HG03457 (cell line): ENCODE results near the gene TRAPPC2.
"Not testable (repeated sequence)": the region's sequence is repeated elsewhere in the genome, so short reads cannot be mapped to it uniquely, and the experiment has no call there.

Source experiments
- ATAC-seq: cut with Tn5 transposase; IDR thresholded peaks from one replicate; pipeline ENCODE4 v1.9.1; 2021; ENCODE audit warnings: moderate number of reproducible peaks; ENCODE audit not compliant: unreplicated experiment

TRAPPC2 gene

GRCh38 chrX:13699183-13699826 is 35.1 kb downstream of the TRAPPC2 start:
- ATAC-seq, result no peak

GRCh38 chrX:13698432-13698831 is 36.0 kb downstream of the TRAPPC2 start:
- no peak for ATAC-seq

GRCh38 chrX:13697976-13698375 is 36.4 kb downstream of the TRAPPC2 start:
- no peak for ATAC-seq

GRCh38 chrX:13697455-13697854 is 37.0 kb downstream of the TRAPPC2 start:
- peak; percentile 42 for ATAC-seq

GRCh38 chrX:13695601-13696115 is 38.8 kb downstream of the TRAPPC2 start:
- no peak for ATAC-seq

DNA sequence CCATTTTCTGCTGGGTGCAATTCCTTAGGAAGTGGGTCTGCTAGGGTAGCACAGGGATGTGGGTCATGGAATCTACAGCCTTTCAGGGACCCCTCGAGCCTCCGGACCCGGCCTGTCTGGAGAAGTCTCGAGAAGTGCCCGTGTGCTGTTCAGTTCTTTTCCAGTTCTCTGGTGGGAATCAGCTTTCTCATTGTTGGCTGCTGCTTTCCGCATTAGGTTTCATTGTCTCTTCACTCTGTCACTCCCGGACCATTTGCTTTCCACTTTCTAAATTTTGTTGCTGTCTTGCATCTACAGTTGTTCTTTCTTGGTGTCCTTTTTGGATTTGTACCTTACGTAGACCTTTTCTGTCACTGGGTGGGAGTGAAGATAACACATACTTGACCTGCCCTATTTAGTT is 39.4 kb downstream of the TRAPPC2 start:
- no peak for ATAC-seq

- no peak for ATAC-seq
These were observed 40.1 kb downstream of the TRAPPC2 start for GRCh38 chrX:13694359-13694758.

- no peak for ATAC-seq
These were observed 41.0 kb downstream of the TRAPPC2 start for GRCh38 chrX:13693341-13693961.

GRCh38 chrX:13692771-13693231 is 41.6 kb downstream of the TRAPPC2 start:
- ATAC-seq, result no peak

DNA sequence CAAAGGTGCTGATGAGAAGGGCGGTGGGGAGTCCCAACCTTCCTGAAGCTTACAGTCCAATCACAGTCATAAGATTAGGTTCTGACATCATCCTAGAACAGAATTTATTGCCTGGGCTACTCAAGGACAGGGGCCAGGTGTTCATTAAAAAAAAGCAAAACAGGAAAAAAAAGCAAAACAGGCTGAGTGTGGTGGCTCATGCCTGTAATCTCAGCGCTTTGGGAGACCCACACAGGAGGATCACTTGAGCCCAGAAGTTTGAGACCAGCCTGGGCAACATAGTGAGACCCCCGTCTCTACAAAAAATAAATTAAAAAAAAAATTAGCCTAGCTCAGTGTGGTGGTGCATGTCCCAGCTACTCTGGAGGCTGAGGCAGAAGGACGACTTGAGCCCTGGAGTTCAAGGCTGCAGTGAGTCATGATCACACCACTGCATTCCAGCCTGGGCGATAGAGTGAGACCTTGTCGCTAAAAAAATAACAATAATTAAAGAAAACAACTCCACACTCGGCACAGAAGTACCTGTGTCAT is 42.5 kb downstream of the TRAPPC2 start:
- ATAC-seq, result no peak

GRCh38 chrX:13690836-13691235 is 43.6 kb downstream of the TRAPPC2 start:
- no peak for ATAC-seq

DNA sequence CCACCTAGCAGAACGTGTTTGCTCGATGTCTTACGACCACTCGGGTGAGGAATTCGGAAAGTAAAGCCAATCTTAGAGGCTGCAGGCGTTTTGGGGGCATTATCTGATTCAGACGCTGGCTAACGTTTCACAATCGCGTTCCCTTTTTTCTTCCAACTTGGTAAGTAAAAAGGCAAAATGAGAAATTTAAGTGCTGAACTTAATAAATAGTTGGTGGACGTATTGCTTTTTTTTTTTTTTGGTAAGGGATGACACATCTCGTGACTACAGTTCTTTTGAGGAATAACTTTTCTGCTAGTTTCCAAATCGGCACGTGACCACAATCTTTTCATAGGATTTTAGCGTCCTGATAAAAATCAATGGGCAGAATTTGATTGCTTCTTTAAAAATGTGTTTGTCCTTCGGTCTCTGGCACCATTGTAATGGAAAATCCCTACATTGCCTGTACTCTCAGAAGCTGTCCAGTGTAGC is 44.6 kb downstream of the TRAPPC2 start:
- ATAC-seq, result no peak

DNA sequence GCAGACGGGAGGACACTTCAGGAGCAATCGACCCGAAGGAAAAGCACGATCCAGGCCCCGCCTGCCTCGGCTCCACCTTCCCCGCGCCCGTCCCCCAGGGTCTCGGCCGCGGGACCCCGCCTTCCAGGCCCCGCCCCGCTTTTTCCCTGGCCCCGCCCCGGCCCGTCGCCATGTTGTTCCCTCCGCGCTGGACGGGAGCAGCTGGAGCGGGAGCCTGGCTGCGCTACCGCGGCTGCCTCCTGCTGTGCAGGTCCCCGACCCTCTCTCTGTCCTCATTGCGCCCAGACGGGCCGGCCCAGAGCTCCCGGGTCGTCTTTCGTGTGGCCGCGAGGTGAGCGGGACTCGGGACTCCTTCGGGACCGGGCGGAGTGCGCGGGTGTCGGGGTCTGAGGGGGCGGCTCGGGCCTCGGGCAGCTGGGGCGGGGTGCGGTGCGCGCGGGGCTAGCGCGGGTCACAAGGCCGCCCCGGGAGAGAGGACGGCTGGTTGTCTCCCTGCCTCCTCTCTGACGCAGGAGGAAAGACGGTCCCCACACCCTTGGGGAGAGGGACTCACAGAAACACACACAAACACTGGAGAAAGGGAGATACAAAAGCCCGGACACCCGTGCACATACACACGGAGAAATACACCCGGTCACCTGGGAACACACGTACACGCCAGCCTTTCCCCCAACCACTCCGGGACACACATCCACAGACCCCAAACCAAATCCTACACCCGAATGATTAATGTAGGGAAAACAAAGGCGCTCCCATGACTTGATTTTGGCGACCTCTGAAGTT is 45.3 kb downstream of the TRAPPC2 start, which contains the start of gene RAB9A:
RAB9A (plus strand) TSS at position 171 of the 783 bp plus-strand sequence. CDS start 19,619 bp downstream, outside the sequence.
- peak; percentile 47 for ATAC-seq

GRCh38 chrX:13688384-13688957 is 45.9 kb downstream of the TRAPPC2 start:
- no peak for ATAC-seq

GRCh38 chrX:13687203-13687602 is 47.2 kb downstream of the TRAPPC2 start:
- no peak for ATAC-seq

GRCh38 chrX:13685126-13685763 is 49.2 kb downstream of the TRAPPC2 start:
- no peak for ATAC-seq

- no peak for ATAC-seq
These were observed 50.1 kb downstream of the TRAPPC2 start for GRCh38 chrX:13684361-13684760.

DNA sequence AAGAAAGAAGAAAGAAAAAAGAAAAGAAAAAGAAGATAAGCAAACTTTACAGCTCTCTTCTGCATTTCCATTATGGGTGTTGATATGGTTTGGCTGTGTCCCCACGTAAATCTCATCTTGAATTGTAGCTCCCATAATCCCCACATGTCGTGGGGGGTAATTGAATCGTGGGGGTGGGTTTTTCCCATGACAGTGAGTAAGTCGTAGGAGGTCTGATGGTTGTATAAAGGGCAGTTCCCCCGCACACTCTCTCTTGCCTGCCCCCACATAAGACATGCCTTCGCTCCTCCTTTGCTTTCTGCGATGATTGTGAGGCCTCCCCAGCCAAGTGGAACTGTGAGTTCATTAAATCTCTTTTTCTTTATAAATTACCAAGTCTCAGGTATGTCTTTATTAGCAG is 52.8 kb downstream of the TRAPPC2 start:
- ATAC-seq, result no peak

GRCh38 chrX:13679700-13680099 is 54.7 kb downstream of the TRAPPC2 start:
- not testable (repeated sequence) for ATAC-seq

- no peak for ATAC-seq
These were observed 57.5 kb downstream of the TRAPPC2 start for GRCh38 chrX:13676885-13677284.
